ENCODE data around the gene GET4.

GET4 gene

GRCh38 chr7:837001-837400 lies 39.4 kb upstream of the GET4 start:
- in situ Hi-C loops (cut with HindIII; ENCODE audit: low sequenced_read_pairs), result no loop called here
- no peak for TF ChIP-seq CTCF (IDR thresholded peaks at IDR 0.05; ENCODE audit: low read depth, low read length, missing control alignments)
- no peak for DNase-seq (ENCODE audit: low read depth)
- H3K4me3 ChIP-seq (ENCODE audit: low read depth, low read length), result no peak overlapping the region

- DNase-seq (ENCODE audit: low read depth), result no peak
- no peak for TF ChIP-seq CTCF (IDR thresholded peaks at IDR 0.05; ENCODE audit: low read depth, low read length, missing control alignments)
- no peak overlapping the region for H3K4me3 ChIP-seq (ENCODE audit: low read depth, low read length)
- in situ Hi-C loops (cut with HindIII; ENCODE audit: low sequenced_read_pairs), result loop anchor here (5.0 kb wide), 1 partner anchor 53 kb away; no protein-coding TSS in a partner anchor
These were observed 36.3 kb upstream of the GET4 start for GRCh38 chr7:840001-840600.

GRCh38 chr7:841943-842342 lies 34.4 kb upstream of the GET4 start:
- TF ChIP-seq CTCF (IDR thresholded peaks at IDR 0.05; ENCODE audit: low read depth, low read length, missing control alignments), result no peak
- no peak for DNase-seq (ENCODE audit: low read depth)
- H3K4me3 ChIP-seq (ENCODE audit: low read depth, low read length), result no peak overlapping the region
- in situ Hi-C loops (cut with HindIII; ENCODE audit: low sequenced_read_pairs), result loop anchor here (5.0 kb wide), 1 partner anchor 55 kb away; no protein-coding TSS in a partner anchor

- in situ Hi-C loops (cut with HindIII; ENCODE audit: low sequenced_read_pairs), result loop anchor here (5.0 kb wide), 1 partner anchor 55 kb away; no protein-coding TSS in a partner anchor
- H3K4me3 ChIP-seq (ENCODE audit: low read depth, low read length), result no peak overlapping the region
- TF ChIP-seq CTCF (IDR thresholded peaks at IDR 0.05; ENCODE audit: low read depth, low read length, missing control alignments), result no peak
- no peak for DNase-seq (ENCODE audit: low read depth)
These were observed 33.8 kb upstream of the GET4 start for GRCh38 chr7:842431-843031.

- no peak overlapping the region for H3K4me3 ChIP-seq (ENCODE audit: low read depth, low read length)
- no peak for DNase-seq (ENCODE audit: low read depth)
- TF ChIP-seq CTCF (IDR thresholded peaks at IDR 0.05; ENCODE audit: low read depth, low read length, missing control alignments), result no peak
- in situ Hi-C loops (cut with HindIII; ENCODE audit: low sequenced_read_pairs), result loop anchor here (5.0 kb wide), 1 partner anchor 56 kb away; no protein-coding TSS in a partner anchor
These were observed 33.1 kb upstream of the GET4 start for GRCh38 chr7:843230-843629.

GRCh38 chr7:844043-844442 lies 32.3 kb upstream of the GET4 start:
- in situ Hi-C loops (cut with HindIII; ENCODE audit: low sequenced_read_pairs), result loop anchor here (5.0 kb wide), 1 partner anchor 57 kb away; no protein-coding TSS in a partner anchor
- DNase-seq (ENCODE audit: low read depth), result no peak
- no peak overlapping the region for H3K4me3 ChIP-seq (ENCODE audit: low read depth, low read length)
- no peak for TF ChIP-seq CTCF (IDR thresholded peaks at IDR 0.05; ENCODE audit: low read depth, low read length, missing control alignments)
